ENCODE measurements around the gene POU6F2.
"Not testable (repeated sequence)": the region's sequence is repeated elsewhere in the genome, so short reads cannot be mapped to it uniquely, and the experiment has no call there.

Gene POU6F2

GRCh38 chr7:39133088-39133487, 155.4 kb downstream of the POU6F2 start:
- no peak for DNase-seq

- DNase-seq: no peak
Observed at GRCh38 chr7:39137480-39137879, 159.8 kb downstream of the POU6F2 start.

GRCh38 chr7:39142750-39143149, 165.0 kb downstream of the POU6F2 start:
- DNase-seq: no peak

- no peak for DNase-seq
Observed at GRCh38 chr7:39144420-39144819, 166.7 kb downstream of the POU6F2 start.

GRCh38 chr7:39145283-39145682, 167.6 kb downstream of the POU6F2 start:
- no peak for DNase-seq

- no peak for DNase-seq
Observed at GRCh38 chr7:39145935-39146334, 168.2 kb downstream of the POU6F2 start.

- DNase-seq: no peak
Observed at GRCh38 chr7:39152701-39153100, 175.0 kb downstream of the POU6F2 start.

GRCh38 chr7:39153113-39153512, 175.4 kb downstream of the POU6F2 start:
- no peak for DNase-seq

- no peak for DNase-seq
Observed at GRCh38 chr7:39153647-39154046, 175.9 kb downstream of the POU6F2 start.

- no peak for DNase-seq
Observed at GRCh38 chr7:39154815-39155214, 177.1 kb downstream of the POU6F2 start.

GRCh38 chr7:39158367-39158766, 180.7 kb downstream of the POU6F2 start:
- no peak for DNase-seq

- DNase-seq: no peak
Observed at GRCh38 chr7:39161903-39162302, 184.2 kb downstream of the POU6F2 start.

- no peak for DNase-seq
Observed at GRCh38 chr7:39164887-39165286, 187.2 kb downstream of the POU6F2 start.

- no peak for DNase-seq
Observed at GRCh38 chr7:39168403-39169098, 190.8 kb downstream of the POU6F2 start.

GRCh38 chr7:39172137-39172536, 194.4 kb downstream of the POU6F2 start:
- no peak for DNase-seq

- DNase-seq: no peak
Observed at GRCh38 chr7:39181398-39181797, 203.7 kb downstream of the POU6F2 start.

GRCh38 chr7:39183796-39184195, 206.1 kb downstream of the POU6F2 start:
- DNase-seq: no peak

- DNase-seq: no peak
Observed at GRCh38 chr7:39184391-39184790, 206.7 kb downstream of the POU6F2 start.

GRCh38 chr7:39186131-39186530, 208.4 kb downstream of the POU6F2 start:
- DNase-seq: no peak

GRCh38 chr7:39186671-39187070, 209.0 kb downstream of the POU6F2 start:
- no peak for DNase-seq

- no peak for DNase-seq
Observed at GRCh38 chr7:39187130-39187529, 209.4 kb downstream of the POU6F2 start.

GRCh38 chr7:39192476-39192875, 214.8 kb downstream of the POU6F2 start:
- no peak for DNase-seq

- not testable (repeated sequence) for DNase-seq
Observed at GRCh38 chr7:39194388-39194787, 216.7 kb downstream of the POU6F2 start.

- no peak for DNase-seq
Observed at GRCh38 chr7:39195967-39196366, 218.3 kb downstream of the POU6F2 start.

GRCh38 chr7:39197831-39198230, 220.1 kb downstream of the POU6F2 start:
- no peak for DNase-seq
